GM21367 (cell line): Measurements from ENCODE around the gene RFTN1.
"Not testable (repeated sequence)": the region's sequence is repeated elsewhere in the genome, so short reads cannot be mapped to it uniquely, and the experiment has no call there.

Source experiments
- ATAC-seq: cut with Tn5 transposase; IDR thresholded peaks from one replicate; pipeline ENCODE4 v1.9.1; 2021; ENCODE audit not compliant: unreplicated experiment

The RFTN1 gene

DNA sequence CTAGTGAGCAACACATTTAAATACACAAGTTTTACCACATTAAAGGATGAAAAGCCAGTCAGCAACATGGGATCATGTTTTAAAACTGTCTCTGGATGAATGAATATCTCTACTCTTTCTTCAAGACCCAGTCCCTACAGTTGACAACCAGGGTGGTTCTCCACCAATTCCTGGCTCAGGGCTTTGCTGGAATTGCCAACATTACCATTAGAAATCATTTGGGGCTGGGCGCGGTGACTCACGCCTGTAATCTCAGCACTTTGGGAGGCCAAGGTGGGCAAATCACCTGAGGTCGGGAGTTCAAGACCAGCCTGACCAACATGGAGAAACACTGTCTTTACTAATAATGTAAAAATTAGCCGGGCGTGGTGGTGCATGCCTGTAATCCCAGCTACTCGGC lies 203.0 kb downstream of the RFTN1 start:
- not testable (repeated sequence) for ATAC-seq

GRCh38 chr3:16309558-16309957 lies 203.9 kb downstream of the RFTN1 start:
- peak; percentile 88 for ATAC-seq

- ATAC-seq, result no peak
These were observed 204.8 kb downstream of the RFTN1 start for GRCh38 chr3:16308727-16309126.

GRCh38 chr3:16307832-16308531 lies 205.5 kb downstream of the RFTN1 start:
- ATAC-seq, result no peak

- no peak for ATAC-seq
These were observed 208.4 kb downstream of the RFTN1 start for GRCh38 chr3:16305111-16305541.

- no peak for ATAC-seq
These were observed 209.2 kb downstream of the RFTN1 start for GRCh38 chr3:16304061-16305010.

GRCh38 chr3:16303037-16303575 lies 210.4 kb downstream of the RFTN1 start:
- no peak for ATAC-seq

GRCh38 chr3:16302082-16302631 lies 211.3 kb downstream of the RFTN1 start:
- ATAC-seq, result no peak

- no peak for ATAC-seq
These were observed 212.0 kb downstream of the RFTN1 start for GRCh38 chr3:16301507-16301906.

- ATAC-seq, result peak; percentile 72
These were observed 212.6 kb downstream of the RFTN1 start for GRCh38 chr3:16300881-16301359.

DNA sequence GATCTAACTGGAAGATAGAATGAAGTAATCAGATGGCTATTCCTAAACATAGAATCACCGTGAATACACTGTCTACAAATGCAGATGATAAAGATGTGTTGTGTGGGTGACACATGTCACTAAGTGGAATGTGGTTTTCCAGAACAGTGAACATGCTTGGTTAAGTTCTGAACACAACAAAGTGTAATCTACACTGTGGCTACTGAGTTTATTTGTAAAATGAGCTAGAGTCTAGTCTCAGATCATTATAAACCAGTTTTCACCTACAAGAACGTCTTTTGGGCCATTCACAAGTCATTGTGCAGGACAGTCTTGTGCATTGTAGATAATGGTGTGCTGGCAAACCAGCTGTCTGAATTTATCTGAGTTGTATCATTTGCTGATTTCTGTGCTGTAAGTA lies 213.2 kb downstream of the RFTN1 start:
- ATAC-seq, result peak; percentile 44

- ATAC-seq, result no peak
These were observed 213.8 kb downstream of the RFTN1 start for GRCh38 chr3:16299746-16300145.

GRCh38 chr3:16298891-16299290 lies 214.6 kb downstream of the RFTN1 start:
- ATAC-seq, result no peak

DNA sequence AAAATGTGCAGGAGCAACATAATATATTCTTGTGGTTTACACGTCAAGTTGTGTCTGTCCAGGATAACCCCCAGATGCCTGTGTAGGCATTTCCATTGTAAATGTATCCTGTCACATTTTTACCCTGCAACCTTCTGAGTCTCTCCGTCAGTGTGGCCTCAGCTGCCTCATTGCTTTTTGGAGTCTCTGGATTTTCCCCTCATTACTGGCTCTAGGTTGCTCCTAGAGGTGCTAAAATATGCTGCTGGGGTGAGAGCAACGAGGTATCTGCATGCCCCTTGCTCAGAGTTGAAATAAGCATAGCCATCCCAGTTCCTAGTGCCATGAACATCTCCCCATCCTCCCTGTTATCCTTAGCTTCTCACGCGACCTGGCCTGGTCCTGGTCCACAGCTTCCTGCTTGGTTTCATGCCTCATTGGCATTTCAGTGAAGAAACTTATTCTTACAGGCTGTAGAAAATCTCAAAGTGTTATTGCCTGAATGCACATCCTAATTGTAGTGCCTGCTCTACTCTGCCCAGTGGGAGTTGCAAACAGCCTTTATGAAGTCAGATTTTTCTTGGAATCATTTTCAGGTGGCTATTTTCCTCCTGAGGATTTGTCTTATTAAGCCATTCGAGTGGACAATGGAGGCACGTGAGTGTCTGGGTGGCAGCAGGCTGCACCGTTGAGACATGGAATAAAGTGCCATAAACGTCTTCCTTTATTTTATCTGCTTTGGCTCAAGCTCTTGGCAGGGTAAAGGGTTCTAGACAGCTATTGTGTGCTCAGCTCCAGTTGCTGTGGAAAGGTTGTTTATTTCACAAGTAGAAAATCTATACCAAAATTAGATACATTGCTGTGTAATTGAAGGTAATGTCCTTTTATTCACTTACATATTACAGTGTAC lies 215.3 kb downstream of the RFTN1 start:
- no peak for ATAC-seq

DNA sequence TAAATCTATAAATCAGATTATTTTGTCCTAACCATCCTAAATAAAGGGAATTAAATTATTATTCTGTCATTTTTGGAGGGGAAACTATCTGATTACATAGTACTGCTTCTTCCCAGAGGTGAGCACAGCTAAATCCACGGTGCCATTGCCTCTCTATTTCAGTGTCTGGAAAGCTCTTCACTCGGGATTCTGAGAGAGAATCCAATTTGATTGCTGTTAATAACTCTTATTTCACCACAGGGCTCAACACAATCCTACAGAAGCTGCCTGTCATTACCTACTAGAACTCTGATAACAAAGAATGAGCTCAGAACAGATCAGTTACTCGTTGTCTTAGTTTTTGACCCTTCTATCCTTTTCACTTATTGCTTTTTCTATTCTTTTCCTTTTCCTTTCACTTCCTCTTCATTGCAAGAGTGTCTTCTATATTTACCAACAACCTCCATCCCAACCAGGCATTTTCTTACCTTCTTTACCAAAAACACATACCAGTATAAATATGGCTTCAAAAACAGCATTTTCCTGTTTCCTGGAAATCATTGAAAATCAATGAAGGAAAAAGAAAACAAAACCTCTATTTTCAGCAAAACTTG lies 218.1 kb downstream of the RFTN1 start:
- no peak for ATAC-seq

DNA sequence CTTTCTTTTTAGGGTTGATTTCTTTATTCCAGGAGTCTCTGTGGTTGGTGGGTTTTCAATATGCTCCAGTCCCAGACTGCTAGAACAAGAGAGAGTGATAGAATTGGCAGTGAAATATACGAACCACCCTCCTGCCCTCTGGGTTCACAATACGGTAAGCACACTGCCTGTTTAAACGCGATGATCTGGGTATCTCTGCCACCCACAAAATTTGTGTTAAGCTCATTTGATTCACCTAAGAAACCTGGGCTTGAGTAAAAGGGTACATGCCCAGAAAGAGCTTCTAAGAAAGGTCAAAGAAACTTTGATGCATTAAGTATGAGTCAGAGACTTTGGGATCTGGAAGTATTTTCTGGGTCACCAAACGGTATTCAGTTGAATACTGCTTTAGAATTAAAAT lies 218.7 kb downstream of the RFTN1 start:
- ATAC-seq, result no peak

- ATAC-seq, result no peak
These were observed 222.7 kb downstream of the RFTN1 start for GRCh38 chr3:16290827-16291196.

DNA sequence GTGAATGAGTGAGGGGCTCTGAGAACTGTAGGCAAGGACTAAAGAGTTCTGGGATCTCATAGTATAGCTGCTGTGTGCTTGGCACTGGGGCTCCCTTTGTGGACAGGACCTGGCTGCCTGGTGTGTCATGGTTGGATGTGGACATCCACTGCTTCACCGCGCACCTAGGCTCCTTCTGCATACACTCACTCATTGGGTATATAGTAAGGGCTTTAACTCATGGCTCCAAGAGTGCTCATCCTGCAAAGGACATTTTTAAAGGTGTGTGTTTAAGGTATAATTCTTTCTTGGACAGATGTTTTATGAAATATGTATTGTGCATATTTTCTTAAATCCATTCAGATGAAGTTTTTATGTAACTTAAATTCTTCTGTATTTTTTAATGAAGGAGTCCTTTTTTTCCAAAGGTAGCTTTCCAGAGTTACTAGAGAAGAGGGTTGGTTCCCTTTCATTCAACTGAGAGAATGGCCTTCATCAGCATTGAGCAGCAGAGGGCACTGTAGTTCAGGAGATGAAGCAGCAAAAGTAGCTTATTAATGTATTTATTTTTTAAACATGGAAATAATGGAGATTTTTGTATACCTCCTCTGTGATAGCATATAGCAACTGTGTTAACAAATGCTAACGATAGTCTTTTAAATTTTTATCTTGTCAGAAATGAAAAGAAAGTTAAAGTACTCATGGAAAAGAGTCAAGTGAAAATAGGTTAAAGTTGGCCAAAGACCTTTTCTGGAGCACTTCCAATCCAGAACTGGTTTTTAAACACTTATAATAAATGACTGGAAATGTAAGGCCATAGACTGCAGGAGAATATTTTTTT lies 223.3 kb downstream of the RFTN1 start:
- ATAC-seq, result no peak
